ENCODE results near the gene CNGB1. TPM values are rescaled to one million over a fixed set of nuclear protein-coding genes. Genes with fewer than 3 reads are reported as not detected.
A peak's percentile ranks its signal among the peaks of the same experiment; 100 is the strongest.

CNGB1 gene
- total RNA-seq, 4 donors from 2014 or later = 0.14 to 1.9 (median 0.87) TPM

DNA sequence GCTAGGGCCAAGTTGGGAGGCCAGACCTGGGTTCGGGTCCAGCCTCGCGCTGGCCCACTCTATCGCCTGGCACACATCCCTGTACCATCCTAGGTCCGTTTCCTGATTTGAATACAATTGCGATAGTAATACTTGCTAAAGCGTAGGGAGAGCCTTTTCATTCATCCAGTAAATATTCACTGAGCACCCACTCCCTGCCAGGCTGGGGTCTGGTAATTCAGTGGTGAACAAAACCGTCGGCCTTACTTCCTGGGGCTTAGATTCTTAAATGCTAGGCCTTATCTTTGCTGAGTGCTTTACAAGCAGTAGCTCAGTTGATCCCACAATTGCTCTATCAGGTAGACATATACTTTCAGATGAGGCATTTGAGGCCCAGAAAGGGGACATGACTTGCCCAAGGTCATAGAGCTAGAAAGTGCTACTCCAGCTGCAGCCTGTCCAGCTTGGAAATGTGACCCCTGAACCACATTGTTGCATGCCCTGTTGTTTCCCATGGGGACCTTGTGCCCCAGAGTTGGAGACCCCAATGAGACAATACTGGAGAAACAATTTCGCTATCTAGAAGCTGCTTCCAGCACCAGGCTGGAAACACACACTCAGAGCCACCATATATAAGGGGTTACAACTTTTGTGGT lies 31.0 kb upstream of the CNGB1 start:
- no peak for DNase-seq
- TF ChIP-seq, protein P1, sequence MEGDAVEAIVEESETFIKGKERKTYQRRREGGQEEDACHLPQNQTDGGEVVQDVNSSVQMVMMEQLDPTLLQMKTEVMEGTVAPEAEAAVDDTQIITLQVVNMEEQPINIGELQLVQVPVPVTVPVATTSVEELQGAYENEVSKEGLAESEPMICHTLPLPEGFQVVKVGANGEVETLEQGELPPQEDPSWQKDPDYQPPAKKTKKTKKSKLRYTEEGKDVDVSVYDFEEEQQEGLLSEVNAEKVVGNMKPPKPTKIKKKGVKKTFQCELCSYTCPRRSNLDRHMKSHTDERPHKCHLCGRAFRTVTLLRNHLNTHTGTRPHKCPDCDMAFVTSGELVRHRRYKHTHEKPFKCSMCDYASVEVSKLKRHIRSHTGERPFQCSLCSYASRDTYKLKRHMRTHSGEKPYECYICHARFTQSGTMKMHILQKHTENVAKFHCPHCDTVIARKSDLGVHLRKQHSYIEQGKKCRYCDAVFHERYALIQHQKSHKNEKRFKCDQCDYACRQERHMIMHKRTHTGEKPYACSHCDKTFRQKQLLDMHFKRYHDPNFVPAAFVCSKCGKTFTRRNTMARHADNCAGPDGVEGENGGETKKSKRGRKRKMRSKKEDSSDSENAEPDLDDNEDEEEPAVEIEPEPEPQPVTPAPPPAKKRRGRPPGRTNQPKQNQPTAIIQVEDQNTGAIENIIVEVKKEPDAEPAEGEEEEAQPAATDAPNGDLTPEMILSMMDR (IDR thresholded peaks at IDR 0.05) = no peak
- no peak for TF ChIP-seq POLR2AphosphoS5 (IDR thresholded peaks at IDR 0.05)
- no peak for TF ChIP-seq EP300 (IDR thresholded peaks at IDR 0.05; ENCODE audit: low read depth)
- no peak for TF ChIP-seq POLR2A (IDR thresholded peaks at IDR 0.05)
- intact Hi-C loops (cut with DNase I; ENCODE audit: low total_unique reads) (no loop called here), in situ Hi-C loops (cut with MboI; ENCODE audit: low pct_ligation_motif_present in 1 of 4, low pct_unique_long_range_greater_than_20kb in 1 of 4, low sequenced_read_pairs in 3 of 4) (loop anchor here (5.0 to 25.0 kb wide), 6 partner anchors 105 to 660 kb away; no protein-coding TSS in a partner anchor)
- Histone ChIP-seq H3K36me3 (peaks cover 0 to 7% (median 0%) of the 10 kb centered on the region in 4 donors), H3K27ac (peak overlapping the region; percentile 94 to 98 (median 96)), H3K4me3 (peak overlapping the region; percentile 60 to 94 (median 90)), H3K4me1 (peaks cover 0 to 30% (median 19%) of the 10 kb centered on the region in 4 donors), H3K27me3 (no peaks in the 10 kb centered on the region), H3K9me3 (no peaks in the 10 kb centered on the region)
- WGBS, 2 donors (ENCODE audit: low coverage in 1 of 2) = 7 to 34% methylated on average over 3 to 10 of the region's 10 CpGs

DNA sequence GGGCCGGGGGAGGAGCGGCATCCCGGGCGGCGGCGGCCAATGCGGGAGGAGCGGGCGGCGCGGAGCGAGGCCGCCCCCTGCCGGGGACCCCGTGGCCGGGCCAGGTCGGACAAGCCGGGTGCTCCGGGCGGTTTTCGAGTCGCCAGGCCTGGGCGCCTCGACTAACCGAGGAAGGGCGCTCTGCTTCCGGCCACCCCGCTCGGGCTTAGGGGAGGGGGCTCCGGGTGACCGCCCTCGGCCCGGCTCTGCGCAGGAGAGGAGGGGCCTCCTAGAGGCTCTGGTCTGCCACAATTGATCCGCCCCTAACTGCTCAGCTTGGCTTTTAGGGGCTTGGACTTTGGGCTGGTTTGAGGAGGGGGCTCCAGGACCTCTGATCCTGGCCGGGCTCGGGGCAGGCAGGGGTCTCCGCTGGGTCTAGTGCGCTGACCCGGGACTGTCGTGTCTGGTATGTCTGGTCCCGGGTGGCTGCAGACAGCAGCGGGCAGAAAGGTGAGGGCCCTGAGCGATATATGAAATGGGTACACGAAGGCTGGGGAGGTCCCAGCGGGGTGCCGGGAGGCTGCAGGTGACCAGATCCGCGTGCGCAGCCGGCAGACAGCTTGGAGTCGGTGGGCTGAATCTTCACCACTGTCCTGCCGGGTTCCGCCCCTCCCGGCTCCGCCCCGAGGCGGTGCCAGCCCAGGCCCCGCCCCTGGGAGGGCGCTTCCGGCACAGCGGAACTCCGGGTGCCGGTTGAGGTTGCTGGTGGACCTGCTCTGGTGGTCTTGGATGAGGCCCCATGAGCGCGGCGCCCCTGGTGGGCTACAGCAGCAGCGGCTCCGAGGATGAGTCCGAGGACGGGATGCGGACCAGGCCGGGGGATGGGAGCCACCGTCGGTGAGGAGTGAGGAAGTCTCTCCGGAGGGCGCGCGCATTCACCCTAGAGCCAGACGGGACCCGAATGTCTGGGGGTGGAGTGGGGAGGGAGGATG lies 30.1 kb upstream of the CNGB1 start, which contains the start of gene USB1:
USB1 (plus strand) TSS at position 702 of the 971 bp plus-strand sequence; CDS start at position 779, 77 bp downstream.
- H3K27me3 ChIP-seq = no peaks in the 10 kb centered on the region
- H3K4me1 ChIP-seq = peaks cover 0 to 30% (median 19%) of the 10 kb centered on the region in 4 donors
- intact Hi-C loops (cut with DNase I; ENCODE audit: low total_unique reads) = no loop called here
- no peaks in the 10 kb centered on the region for H3K9me3 ChIP-seq
- peak within 1 kb of the TSS; percentile 94 to 98 (median 96) for H3K27ac ChIP-seq
- in situ Hi-C loops (cut with MboI; ENCODE audit: low pct_ligation_motif_present in 1 of 4, low pct_unique_long_range_greater_than_20kb in 1 of 4, low sequenced_read_pairs in 3 of 4) = loop anchor here (5.0 to 25.0 kb wide), 6 partner anchors 104 to 661 kb away; no protein-coding TSS in a partner anchor
- H3K4me3 ChIP-seq = peak within 1 kb of the TSS; percentile 70 to 94 (median 90)
- TF ChIP-seq POLR2AphosphoS5 (IDR thresholded peaks at IDR 0.05) (peak; percentile 82 to 86 (median 85)), EP300 (IDR thresholded peaks at IDR 0.05; ENCODE audit: low read depth) (no peak), POLR2A (IDR thresholded peaks at IDR 0.05) (peak; percentile 71)
- TF ChIP-seq, protein P1 (IDR thresholded peaks at IDR 0.05) = peak; percentile 53 to 80 (median 64)
- 1% methylated on average over 75 of the region's 81 CpGs; no CpG with 5 or more reads in 1 of the 2 donors for WGBS, 2 donors (ENCODE audit: low coverage in 1 of 2)
- peaks cover 0 to 15% (median 3%) of the 10 kb centered on the region in 4 donors for H3K36me3 ChIP-seq
- peak; percentile 89 for DNase-seq

DNA sequence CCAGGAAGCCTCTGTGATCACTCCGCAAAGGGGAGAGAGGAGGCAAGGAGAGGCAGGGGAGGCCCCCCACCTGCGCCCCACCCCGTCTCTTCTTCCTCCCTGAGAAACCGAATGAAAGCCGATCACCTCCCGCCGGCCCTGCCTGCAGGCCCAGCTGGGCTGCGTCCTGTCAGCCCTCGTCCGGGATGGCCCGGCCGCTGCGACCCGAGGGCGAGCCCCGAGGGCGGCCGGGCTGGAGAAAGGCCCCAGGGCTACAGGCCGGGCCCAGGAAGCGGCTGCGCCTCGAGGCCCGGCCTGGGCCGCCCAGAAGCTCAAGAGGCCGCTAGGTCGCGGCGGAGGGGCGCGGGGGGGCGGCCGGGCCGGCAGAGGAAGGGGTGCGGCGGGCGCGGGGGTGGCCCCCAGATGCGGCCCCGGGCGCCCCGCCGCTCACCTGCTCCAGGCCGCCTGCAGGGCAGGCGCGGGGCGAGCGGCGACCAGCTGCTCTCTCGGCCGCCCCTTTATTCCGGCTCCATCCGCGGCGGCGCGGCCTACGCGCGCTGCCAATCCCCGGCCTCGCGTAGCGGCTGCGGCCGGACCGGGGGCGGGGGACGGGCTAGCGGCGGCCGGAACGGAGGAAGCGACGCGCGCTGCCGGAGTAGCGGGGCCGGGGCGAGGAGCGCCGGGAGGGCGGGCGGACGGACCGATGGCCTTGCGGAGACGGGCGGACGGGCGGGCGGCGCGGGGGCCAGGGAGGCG lies 29.2 kb upstream of the CNGB1 start, which contains the start of gene ZNF319:
ZNF319 (minus strand) TSS at position 702 of the 735 bp plus-strand sequence. CDS start 2,407 bp downstream, outside the sequence.
- Histone ChIP-seq H3K4me1 (peaks cover 0 to 31% (median 19%) of the 10 kb centered on the region in 4 donors), H3K27ac (peak within 1 kb of the TSS; percentile 94 to 98 (median 96)), H3K4me3 (peak within 1 kb of the TSS; percentile 70 to 94 (median 90)), H3K9me3 (no peaks in the 10 kb centered on the region), H3K36me3 (peaks cover 0 to 15% (median 3%) of the 10 kb centered on the region in 4 donors), H3K27me3 (no peaks in the 10 kb centered on the region)
- no peak for TF ChIP-seq POLR2AphosphoS5 (IDR thresholded peaks at IDR 0.05)
- no peak for TF ChIP-seq POLR2A (IDR thresholded peaks at IDR 0.05)
- TF ChIP-seq, protein P1 (IDR thresholded peaks at IDR 0.05) = no peak
- no peak for TF ChIP-seq EP300 (IDR thresholded peaks at IDR 0.05; ENCODE audit: low read depth)
- intact Hi-C loops (cut with DNase I; ENCODE audit: low total_unique reads) (loop anchor here (10.0 kb wide), 1 partner anchor 425 kb away; no protein-coding TSS in a partner anchor), in situ Hi-C loops (cut with MboI; ENCODE audit: low pct_ligation_motif_present in 1 of 4, low pct_unique_long_range_greater_than_20kb in 1 of 4, low sequenced_read_pairs in 3 of 4) (loop anchor here (5.0 to 25.0 kb wide), 6 partner anchors 103 to 662 kb away; no protein-coding TSS in a partner anchor)
- no peak for DNase-seq
- 1% methylated on average over 30 of the region's 95 CpGs; no CpG with 5 or more reads in 1 of the 2 donors for WGBS, 2 donors (ENCODE audit: low coverage in 1 of 2)
